Activated CD8-positive, alpha-beta memory T cell treated with anti-CD3 and anti-CD28 coated beads, Interleukin-2, amount 50 U/mL, for 48 hours (primary cell): Measurements from ENCODE around the gene KRTAP9-2.
"Not testable (repeated sequence)": the region's sequence is repeated elsewhere in the genome, so short reads cannot be mapped to it uniquely, and the experiment has no call there.

Experiments used
- DNase-seq: peaks from one replicate; pipeline ENCODE4 v3.0.0-alpha.2; 2020

Gene KRTAP9-2, protein sequence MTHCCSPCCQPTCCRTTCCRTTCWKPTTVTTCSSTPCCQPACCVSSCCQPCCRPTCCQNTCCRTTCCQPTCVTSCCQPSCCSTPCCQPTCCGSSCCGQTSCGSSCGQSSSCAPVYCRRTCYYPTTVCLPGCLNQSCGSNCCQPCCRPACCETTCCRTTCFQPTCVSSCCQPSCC

DNA sequence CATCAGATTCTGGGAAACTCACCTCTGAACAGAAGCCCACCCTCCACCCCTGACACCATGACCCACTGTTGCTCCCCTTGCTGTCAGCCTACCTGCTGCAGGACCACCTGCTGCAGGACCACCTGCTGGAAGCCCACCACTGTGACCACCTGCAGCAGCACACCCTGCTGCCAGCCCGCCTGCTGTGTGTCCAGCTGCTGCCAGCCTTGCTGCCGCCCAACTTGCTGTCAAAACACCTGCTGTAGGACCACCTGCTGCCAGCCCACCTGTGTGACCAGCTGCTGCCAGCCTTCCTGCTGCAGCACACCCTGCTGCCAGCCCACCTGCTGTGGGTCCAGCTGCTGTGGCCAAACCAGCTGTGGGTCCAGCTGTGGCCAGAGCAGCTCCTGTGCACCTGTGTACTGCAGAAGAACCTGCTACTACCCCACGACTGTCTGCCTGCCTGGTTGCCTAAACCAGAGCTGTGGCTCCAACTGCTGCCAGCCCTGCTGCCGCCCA, at the start of gene KRTAP9-2:
Gene KRTAP9-2, plus strand, starts transcription at position 51 of the 498 bp plus-strand sequence. Its CDS starts 7 bp downstream, at position 58.
- not testable (repeated sequence) for DNase-seq

DNA sequence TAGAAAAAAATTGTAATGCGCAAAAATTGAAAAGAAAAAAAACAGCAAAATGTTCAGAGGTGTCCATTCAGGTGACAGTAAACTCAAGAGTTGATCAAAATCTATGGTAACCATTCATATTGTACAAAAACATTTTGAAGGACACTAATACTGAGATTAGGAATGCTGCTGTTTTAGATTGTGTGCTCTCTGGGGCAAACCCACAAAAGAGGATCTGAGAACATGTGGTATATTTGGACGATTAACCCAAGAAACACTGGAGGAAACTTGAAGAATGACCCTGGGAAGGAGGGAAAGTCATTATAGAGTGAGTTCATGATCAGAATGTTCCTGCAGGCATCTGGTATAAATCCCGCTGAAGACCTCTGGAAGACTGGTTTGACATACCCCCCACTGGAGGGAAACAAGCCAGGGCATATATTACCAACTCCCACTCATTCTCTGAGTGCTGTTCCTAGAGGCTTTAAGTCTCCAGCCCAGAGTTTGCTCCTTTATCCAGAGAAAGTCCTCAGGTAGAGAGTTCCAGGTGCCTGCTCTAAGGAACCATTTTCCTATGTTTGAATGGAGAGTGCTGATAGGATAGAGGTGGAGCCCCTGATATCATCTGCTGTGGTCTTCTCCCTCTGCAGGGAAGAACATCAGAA, 49.6 kb upstream of the KRTAP9-2 start:
- DNase-seq = no peak

DNA sequence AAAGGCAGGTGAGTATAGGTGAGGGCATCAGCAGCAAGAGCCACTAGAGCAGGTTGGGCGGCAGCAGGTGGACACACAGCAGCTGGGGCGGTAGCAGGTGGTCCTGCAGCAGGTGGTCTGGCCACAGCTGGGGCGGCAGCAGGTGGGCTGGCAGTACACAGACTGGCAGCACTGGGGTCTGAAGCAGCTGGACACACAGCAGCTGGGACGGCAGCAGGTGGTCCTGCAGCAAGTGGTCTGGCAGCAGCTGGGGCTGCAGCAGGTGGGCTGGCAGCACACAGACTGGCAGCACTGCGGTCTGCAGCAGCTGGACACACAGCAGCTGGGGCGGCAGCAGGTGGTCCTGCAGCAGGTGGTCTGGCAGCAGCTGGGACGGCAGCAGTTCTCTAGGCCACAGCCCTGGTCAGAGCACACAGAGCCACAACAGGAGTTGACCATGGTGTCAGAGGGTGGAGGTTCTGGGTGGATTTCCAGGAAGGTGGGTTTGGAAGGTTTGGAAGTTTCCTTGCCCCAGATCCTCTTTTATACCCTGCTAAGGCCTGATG, 48.6 kb upstream of the KRTAP9-2 start, which contains the start of gene KRTAP4-2:
Gene KRTAP4-2, minus strand, starts transcription at position 495 of the 545 bp plus-strand sequence. Its CDS starts 57 bp downstream, at position 438.
- no peak for DNase-seq

DNA sequence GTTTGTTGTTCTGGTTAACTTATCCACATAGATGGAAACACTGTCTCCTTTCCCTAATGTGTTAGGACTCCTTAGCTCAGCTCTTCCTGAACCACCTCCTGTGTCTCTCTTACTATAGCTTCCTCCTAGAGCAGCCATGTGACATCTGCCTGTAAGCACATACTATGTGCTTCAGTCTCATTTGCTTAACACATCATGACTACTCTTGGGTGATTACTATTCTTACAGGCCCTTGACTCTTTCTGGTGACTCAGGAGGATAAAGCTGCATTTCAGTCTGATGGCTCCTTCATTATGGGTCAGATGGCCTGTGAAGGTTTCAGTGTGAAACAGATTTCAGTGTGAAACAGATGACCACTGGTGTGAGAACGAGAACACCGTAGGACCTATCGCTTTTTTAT, 48.1 kb upstream of the KRTAP9-2 start:
- DNase-seq = no peak

DNA sequence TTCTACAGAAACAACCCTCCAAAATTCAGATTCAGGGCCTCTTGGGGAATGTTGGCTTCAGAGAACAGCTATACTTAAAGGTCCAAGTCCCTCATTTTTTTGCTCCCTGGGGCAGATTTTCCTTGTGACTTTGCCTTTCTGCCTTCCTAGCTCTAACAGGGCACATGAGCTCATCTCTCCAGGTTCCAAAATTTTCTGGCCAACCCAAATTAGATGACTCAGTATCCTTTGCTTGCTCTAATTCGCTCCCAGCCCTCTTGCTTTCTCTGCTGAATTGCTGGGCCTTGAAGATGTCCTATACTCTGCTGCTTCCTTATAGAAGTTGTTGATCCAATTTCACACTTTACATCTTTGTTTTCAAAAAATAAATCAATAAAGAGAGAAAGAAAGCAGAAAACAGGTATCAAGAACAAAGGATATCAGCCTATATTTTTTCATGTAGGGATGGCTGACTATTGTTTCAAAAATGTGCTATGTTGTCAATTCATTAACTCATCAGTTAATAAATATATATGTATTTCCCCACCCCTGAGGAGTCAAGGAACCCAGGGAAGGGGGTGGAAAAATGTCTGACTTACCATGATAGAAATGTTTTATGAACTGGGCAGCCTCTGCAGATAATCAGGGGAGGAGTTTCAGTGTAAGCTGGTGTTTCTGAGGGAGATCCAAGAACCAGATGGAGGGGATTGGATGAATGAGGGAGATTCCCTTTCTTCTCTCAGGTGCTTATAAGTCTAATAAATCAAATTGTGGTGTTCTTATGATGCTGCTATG, 47.4 kb upstream of the KRTAP9-2 start:
- no peak for DNase-seq

DNA sequence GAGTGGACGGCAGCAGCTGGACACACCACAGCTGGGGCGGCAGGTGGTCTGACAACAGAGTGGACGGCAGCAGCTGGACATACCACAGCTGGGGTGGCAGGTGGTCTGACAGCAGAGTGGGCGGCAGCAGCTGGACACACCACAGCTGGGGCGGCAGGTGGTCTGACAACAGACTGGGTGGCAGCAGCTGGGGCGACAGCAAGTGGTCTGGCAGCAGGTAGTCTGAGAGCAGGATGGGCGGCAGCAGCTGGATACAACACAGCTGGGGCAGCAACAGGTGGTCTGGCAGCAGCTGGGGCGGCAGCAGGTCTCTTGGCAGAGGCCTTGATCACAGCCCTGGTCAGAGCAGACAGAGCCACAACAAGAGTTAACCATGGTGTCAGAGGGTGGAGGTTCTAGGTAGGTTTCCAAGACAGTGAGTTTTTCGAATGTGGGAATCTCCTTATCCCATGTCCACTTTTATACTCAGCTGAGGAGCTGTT, 41.9 kb upstream of the KRTAP9-2 start, which contains the start of gene KRTAP4-1:
Gene KRTAP4-1, minus strand, starts transcription at position 432 of the 482 bp plus-strand sequence. Its CDS starts 57 bp downstream, at position 375.
- DNase-seq = no peak

DNA sequence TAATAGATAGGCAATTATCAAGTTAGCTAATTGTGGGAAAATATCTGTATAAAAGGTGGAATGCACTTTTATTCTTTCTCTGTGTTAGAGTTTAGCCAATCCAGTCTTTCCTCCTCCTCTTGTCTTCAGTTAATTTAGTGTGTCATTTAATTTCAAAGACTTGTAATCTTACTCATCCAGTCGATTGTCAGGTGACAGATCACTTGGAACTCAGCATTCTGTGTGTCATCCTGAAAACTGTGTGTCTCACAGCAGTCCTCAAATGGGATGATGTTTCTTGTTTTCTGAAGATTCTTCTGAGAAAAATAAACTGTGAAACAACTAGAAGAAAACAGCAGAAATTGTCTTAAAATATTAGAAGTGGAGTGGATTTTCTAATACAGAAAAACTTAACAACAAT, 41.4 kb upstream of the KRTAP9-2 start:
- DNase-seq = no peak

DNA sequence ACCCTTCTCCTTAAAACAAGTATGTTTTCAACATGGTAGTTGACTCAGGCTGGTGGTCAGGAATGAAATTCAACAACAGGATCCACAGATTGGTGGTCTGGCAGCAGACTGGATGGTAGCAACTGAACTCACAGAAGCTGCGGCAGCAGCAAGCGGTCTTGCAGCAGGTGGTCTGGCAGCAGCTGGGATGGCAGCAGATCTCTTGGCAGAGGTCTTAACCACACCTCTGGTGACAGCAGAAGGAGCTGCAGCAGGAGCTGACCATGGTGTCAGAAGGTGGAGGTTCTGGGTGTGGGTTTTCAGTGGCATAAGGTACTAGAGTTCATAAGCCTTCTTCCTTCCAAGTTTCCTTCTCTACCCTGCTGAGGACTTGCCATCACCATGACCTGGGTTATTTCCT, 39.6 kb upstream of the KRTAP9-2 start:
- no peak for DNase-seq

DNA sequence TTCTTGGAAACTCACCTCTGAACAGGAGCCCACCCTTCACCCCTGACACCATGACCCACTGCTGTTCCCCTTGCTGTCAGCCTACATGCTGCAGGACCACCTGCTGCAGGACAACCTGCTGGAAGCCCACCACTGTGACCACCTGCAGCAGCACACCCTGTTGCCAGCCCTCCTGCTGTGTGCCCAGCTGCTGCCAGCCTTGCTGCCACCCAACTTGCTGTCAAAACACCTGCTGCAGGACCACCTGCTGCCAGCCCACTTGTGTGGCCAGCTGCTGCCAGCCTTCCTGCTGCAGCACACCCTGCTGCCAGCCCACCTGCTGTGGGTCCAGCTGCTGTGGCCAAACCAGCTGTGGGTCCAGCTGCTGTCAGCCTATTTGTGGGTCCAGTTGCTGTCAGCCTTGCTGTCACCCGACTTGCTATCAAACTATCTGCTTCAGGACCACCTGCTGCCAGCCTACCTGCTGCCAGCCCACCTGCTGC, 36.6 kb upstream of the KRTAP9-2 start, which contains the start of gene KRTAP9-1:
Gene KRTAP9-1, plus strand, starts transcription at position 51 of the 482 bp plus-strand sequence. Its CDS starts 0 bp downstream, at position 51.
- DNase-seq = not testable (repeated sequence)

DNA sequence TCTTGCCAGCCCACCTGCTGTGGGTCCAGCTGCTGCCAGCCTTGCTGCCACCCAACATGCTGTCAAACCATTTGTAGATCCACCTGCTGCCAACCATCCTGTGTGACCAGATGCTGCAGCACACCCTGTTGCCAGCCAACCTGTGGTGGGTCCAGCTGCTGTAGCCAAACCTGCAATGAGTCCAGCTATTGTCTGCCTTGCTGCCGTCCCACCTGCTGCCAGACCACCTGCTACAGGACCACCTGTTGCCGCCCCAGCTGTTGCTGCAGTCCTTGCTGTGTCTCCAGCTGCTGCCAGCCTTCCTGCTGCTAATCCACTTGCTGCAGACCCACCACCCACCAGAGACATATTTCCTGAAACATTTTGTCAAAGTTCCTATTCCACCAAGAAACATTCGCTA, 36.1 kb upstream of the KRTAP9-2 start:
- DNase-seq = no peak

DNA sequence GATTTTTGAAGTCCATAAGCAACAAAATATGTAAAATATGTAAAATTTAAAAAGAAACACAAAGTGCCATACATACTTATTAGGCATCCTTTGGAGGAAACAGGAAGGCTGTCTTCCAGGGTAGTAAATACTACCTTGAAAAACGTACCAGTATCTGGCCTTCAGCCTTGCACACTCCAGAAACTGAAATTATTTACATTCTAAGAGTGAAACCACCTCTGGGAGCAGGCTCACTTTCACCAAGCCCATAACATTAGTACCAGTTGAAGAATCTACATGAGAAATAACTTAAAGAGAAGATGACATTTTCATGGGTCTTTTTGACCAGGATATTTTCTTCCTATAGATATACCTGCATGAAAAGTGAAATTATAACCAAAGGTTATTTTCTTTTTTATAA, 30.4 kb upstream of the KRTAP9-2 start:
- DNase-seq = no peak

DNA sequence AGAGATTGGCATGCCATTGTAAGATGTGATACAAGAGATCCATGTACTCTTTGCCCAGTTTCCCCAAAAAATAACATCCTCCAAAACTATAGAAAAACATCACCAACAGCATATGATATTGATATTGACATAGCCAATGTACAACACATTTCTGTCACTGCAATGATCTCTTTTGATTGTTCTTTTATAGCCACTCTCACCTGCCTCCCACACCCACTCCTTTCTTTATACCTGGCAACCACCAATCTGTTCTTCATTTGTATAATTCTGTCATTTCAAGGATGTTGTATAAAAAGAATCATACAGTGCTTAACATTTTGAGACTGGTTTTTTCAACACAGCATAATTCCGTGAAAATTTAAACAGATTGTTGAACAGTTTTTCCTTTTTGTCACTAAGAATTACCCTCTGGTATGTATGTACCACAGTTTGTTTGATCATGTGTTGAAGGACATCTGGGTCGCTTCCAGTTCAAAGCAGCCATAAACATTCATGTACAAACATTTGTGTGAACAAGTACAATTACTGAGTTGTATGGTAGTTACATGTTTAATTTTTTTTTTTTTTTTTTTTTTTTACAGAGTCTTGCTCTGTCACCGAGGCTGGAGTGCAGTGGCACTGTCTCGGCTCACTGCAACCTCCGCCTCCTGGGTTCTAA, 26.9 kb upstream of the KRTAP9-2 start:
- no peak for DNase-seq

DNA sequence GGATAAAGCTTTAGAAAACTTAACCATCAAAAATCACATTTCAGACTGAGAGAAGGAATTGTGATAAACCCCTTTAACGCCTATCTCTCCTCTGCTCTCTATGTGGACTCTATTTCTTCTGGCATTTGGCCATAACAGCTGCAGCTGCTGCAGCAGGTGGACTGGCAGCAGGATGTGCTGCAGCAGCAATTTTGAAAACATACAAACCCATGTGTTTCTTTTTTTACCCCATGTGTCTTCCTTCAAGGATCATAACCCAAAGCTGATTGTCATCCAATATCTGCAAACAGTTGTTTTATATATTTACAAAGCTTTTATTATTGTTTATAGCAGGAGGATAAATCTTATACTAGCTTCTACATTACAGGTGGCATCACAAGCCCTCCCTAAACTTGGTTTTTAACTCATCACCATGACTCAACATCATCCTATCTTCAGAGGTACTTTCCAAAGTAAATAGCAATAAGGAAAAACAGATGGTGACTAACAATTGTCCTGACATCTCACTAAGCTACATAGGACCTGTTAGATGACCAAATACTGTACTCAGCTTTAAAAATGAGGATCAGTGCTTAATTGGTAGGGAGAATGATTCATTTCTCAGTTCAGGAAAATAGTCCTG, 14.5 kb upstream of the KRTAP9-2 start:
- DNase-seq = no peak

DNA sequence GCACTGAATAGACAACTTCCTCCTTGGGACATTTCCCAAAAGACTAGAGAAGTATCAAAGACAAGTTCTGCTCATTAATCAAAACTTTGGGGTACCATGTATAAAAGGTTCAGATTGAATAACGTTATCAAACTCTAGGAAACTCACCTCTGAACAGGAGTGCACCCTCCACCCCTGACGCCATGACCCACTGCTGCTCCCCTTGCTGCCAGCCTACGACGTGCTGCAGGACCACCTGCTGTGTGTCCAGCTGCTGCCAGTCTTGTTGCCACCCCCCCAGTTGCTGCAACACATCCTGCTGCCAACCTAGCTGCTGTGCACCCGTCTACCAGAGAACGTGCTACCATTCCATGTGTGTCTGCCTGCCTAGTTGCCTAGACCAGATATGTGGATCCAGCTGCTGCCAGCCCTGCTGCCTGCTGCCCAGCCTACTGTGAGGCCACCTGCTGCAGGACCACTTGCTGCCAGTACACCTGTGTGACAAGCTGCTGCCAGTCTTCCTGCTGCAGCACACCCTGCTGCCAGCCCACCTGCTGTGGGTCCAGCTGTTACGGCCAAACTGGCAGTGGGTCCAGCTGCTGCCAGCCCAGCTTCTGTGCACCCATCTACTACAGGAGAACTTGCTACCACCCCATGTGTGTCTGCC, 13.8 kb upstream of the KRTAP9-2 start:
- no peak for DNase-seq

DNA sequence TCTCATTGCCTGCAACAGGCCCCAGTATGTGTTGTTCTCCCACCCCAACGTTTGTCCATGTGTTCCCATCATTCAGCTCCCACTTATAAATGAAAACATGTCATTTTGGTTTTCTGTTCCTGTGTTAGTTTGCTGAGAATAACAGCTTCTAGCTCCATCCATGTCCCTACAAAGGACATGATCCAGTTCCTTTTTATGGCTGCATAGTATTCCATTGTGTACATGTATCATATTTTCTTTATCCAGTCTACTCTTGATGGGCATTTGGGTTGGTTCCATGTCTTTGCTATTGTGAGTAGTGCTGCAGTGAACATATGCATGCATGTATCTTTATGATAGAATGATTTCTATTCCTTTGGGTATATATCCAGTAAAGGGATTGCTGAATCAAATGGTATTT, 10.8 kb upstream of the KRTAP9-2 start:
- no peak for DNase-seq

DNA sequence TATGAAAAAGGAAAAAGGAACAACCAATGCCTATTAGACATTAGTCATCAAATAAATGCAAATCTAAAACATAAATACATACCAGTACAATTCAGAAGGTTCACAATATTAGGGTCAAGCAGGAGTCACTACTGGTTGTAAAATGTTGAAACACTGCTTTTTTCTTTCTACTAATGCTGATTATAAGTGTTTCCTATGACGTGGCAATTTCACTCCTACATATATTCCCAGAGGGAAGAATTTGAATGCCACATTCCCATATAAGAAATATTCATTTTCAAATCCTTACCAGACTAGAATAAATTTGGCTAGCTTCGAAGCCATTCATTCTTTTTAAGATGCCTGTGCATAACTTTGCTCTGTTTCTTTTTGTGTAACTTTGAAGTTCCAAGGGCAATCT, 2.6 kb upstream of the KRTAP9-2 start:
- DNase-seq = no peak

DNA sequence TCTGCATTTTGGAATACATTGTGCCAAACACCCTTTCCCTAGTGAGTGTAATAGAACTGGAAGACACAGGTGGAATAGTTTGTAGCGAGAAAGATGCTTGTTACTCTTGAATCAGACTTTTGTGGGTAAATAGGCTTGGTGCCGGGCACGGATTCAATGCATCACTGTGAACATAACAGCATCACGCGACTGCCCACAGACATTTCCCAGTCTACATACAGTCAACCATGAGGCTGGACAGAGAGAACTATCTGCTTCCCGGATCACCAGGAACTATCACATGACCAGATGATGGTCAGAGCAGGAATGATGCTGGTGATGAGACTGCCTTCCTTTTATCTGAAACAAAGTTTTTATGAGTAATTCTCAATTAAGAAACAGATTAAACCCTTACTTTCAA, 397 bp upstream of the KRTAP9-2 start:
- DNase-seq = no peak

DNA sequence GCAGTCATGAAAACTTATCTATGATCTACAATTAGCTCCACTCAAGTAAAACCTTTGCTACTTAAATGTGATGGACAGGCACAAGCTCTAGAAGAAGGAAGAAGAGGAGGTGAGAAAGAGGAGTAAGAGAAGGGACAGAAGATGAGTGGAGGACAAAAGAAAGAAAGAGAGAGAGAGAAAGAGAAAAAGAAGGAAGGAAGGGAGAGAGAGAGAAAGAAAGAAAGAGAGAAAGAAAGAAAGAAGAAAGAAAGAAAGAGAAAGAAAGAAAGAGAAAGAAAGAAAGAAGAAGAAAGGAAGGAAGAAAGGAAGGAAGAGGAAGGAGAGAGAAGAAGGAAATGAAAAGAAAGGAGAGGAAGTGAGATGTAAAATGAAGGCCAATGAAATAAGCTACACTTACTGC, 3.6 kb downstream of the KRTAP9-2 start:
- no peak for DNase-seq

DNA sequence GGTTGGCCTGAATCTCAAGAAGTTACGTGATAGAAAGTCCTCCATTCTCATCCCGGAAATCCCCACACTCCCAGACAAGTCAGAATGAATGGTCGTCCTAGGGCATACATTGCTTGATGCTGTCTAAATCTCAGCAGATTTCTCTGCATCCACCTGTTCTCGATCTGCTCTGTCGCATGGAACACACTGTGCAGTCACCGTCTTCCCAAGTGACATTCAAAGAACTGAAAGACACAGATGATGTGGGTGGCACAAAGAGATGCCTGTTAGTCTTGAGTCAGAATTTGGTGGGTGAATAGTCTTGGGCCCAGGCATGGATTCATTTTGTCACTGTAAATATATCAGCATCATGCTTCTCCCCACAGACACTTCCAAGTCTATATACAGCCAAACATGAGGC, 5.3 kb downstream of the KRTAP9-2 start:
- DNase-seq = no peak

DNA sequence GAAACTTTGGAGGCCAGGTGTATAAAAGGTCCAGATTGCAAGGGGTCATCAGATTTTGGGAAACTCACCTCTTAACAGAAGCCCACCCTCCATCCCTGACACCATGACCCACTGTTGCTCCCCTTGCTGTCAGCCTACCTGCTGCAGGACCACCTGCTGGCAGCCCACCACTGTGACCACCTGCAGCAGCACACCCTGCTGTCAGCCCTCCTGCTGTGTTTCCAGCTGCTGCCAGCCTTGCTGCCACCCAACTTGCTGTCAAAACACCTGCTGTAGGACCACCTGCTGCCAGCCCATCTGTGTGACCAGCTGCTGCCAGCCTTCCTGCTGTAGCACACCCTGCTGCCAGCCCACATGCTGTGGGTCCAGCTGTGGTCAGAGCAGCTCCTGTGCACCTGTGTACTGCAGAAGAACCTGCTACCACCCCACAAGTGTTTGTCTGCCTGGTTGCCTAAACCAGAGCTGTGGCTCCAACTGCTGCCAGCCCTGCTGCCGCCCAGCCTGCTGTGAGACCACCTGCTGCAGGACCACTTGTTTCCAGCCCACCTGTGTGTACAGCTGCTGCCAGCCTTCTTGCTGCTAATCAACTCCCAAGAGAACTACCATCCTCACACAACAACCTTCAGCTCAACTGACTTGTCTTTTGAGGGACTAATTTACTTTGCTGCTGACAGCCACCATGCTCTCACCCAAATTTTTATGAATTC, 6.1 kb downstream of the KRTAP9-2 start, which contains the start of gene KRTAP9-3:
Gene KRTAP9-3, plus strand, starts transcription at position 51 of the 707 bp plus-strand sequence. Its CDS starts 53 bp downstream, at position 104.
- DNase-seq = not testable (repeated sequence)
